GM12878 (cell line): Measurements from ENCODE around the gene NHSL1. TPM values are rescaled to one million over a fixed set of nuclear protein-coding genes. Genes with fewer than 3 reads are reported as not detected.

Experiments used
- ATAC-seq: fragments of 200-7000 bp; cut with Tn5 transposase; 3 replicates; pipeline ENCODE4 v1.9.1; 2020; ENCODE audit warnings: mild to moderate bottlenecking, moderate library complexity
- BruUV-seq: library from RNA; stranded (reverse); fragments of 400-500 nt; replicated peaks from 2 replicates; lab custom pipeline; 2021; lab: Mats Ljungman, UMichigan
- CTCF ChIA-PET: fragments of 300-600 bp; sonication (Branson Sonifier 250); formaldehyde crosslinking; extraction: SDS; loops from one replicate; lab custom pipeline; 2021; ENCODE audit warnings: inconsistent platforms; lab: Yijun Ruan, JAX
- POLR2A ChIA-PET: fragments of 350-600 bp; formaldehyde crosslinking; extraction: SDS; loops from one replicate; lab custom pipeline; 2021; ENCODE audit warnings: inconsistent platforms; lab: Charles Lee
- RAD21 ChIA-PET: fragments of 300-600 bp; sonication (Branson Sonifier 250); formaldehyde crosslinking; loops from one replicate; lab custom pipeline; 2023; ENCODE audit warnings: antibody characterized with exemption; ENCODE audit not compliant: unreplicated experiment; lab: Charles Lee
- SMC1A ChIA-PET: fragments of 300-600 bp; sonication (Branson Sonifier 250); formaldehyde crosslinking; loops from one replicate; lab custom pipeline; 2023; ENCODE audit not compliant: unreplicated experiment, uncharacterized antibody; lab: Charles Lee
- DNase-seq: peaks from one replicate; pipeline ENCODE4 v3.0.0-alpha.2; 2011; ENCODE audit warnings: low read depth, low spot score
- FAIRE-seq: peaks from 3 replicates; lab custom pipeline; 2011; peaks lifted over from hg19 to GRCh38; lab: Jason Lieb, UNC
- H2AFZ ChIP-seq: 2 replicates; pipeline ENCODE4 v1.6.0; 2011; ENCODE audit warnings: low read depth, low read length, control low read depth; ENCODE audit not compliant: control insufficient read depth
- H3K27ac ChIP-seq: 2 replicates; pipeline ENCODE4 v1.5.1; 2011; ENCODE audit warnings: control low read depth; ENCODE audit not compliant: control insufficient read depth, insufficient read depth
- H3K27me3 ChIP-seq, 2 experiments: replicated peaks in 1 of 2; 2 replicates each; pipeline versions ENCODE4 v1.6.0 to v1.6.1; 2011; ENCODE audit warnings: low read length in 1 of 2; ENCODE audit not compliant: control insufficient read depth in 2 of 2, insufficient read depth in 2 of 2
- H3K36me3 ChIP-seq, 2 experiments: 2 replicates each; pipeline ENCODE4 v1.5.1; 2011; ENCODE audit warnings: low read length in 1 of 2; ENCODE audit not compliant: control insufficient read depth in 2 of 2, insufficient read depth in 2 of 2
- H3K4me1 ChIP-seq: 2 replicates; pipeline ENCODE4 v1.6.1; 2011; ENCODE audit warnings: mild to moderate bottlenecking, low read length, moderate library complexity, mixed read lengths; ENCODE audit not compliant: control insufficient read depth, insufficient read depth
- H3K4me2 ChIP-seq: 2 replicates; pipeline ENCODE4 v1.6.0; 2011; ENCODE audit warnings: control low read depth; ENCODE audit not compliant: control insufficient read depth, insufficient read depth
- H3K4me3 ChIP-seq: fragments of 200-600 bp; sonication (generic); 2 replicates; pipeline ENCODE4 v1.5.1; 2016
- H3K79me2 ChIP-seq: 2 replicates; pipeline ENCODE4 v1.6.0; 2011; ENCODE audit warnings: low read length; ENCODE audit not compliant: control insufficient read depth, insufficient read depth
- H3K9ac ChIP-seq: 2 replicates; pipeline ENCODE4 v1.8.0; 2011; ENCODE audit warnings: low read length, control low read depth, mixed read lengths; ENCODE audit not compliant: control insufficient read depth, insufficient read depth
- H3K9me3 ChIP-seq: replicated peaks from 3 replicates; pipeline ENCODE4 v1.5.1; 2011; ENCODE audit warnings: mild to moderate bottlenecking, low read length; ENCODE audit not compliant: control insufficient read depth, insufficient read depth
- H4K20me1 ChIP-seq: 2 replicates; pipeline ENCODE4 v1.6.0; 2011; ENCODE audit not compliant: control insufficient read depth, insufficient read depth
- IRF3 ChIP-seq: fragments of 450-650 bp; IDR thresholded peaks from 2 replicates; pipeline ENCODE4 v1.6.1; 2014; ENCODE audit warnings: mild to moderate bottlenecking
- LARP7 ChIP-seq: fragments of 450-650 bp; IDR thresholded peaks from 2 replicates; pipeline ENCODE4 v1.6.1; 2017; ENCODE audit warnings: mild to moderate bottlenecking
- NFYA ChIP-seq: IDR thresholded peaks from 2 replicates; pipeline ENCODE4 v1.6.1; 2011; ENCODE audit warnings: low read depth, mild to moderate bottlenecking, low read length, improper control_type of control experiment, borderline replicate concordance
- NR2C2 ChIP-seq: IDR thresholded peaks from 2 replicates; pipeline ENCODE4 v1.6.1; 2011; ENCODE audit warnings: borderline replicate concordance, low read depth; ENCODE audit not compliant: control insufficient read depth, insufficient read length
- POLR2A ChIP-seq: IDR thresholded peaks from 2 replicates; pipeline ENCODE4 v1.6.1; 2011; ENCODE audit warnings: low read depth, mild to moderate bottlenecking, low read length
- RAD51 ChIP-seq: fragments of 450-650 bp; IDR thresholded peaks from 2 replicates; pipeline ENCODE4 v1.6.1; 2016; ENCODE audit warnings: moderate library complexity, mild to moderate bottlenecking, inconsistent platforms
- SMAD1 ChIP-seq: fragments of 450-650 bp; IDR thresholded peaks from 2 replicates; pipeline ENCODE4 v1.6.1; 2018; ENCODE audit warnings: mild to moderate bottlenecking, low read depth; ENCODE audit not compliant: partially characterized antibody
- WGBS: methylation state at CpG from one replicate; pipeline ENCODE4 v1.1.6; 2016; ENCODE audit warnings: low lambda C conversion rate; ENCODE audit not compliant: insufficient replicate concordance, insufficient coverage; ENCODE audit errors: missing lambda C conversion rate; 5-methylcytosine and 5-hydroxymethylcytosine counted together
- in situ Hi-C: fragments of 300-500 bp; cut with MboI; formaldehyde crosslinking; loops from 9 replicates; pipeline ENCODE4 v1.14.3; 2018; ENCODE audit warnings: mixed read lengths
- intact Hi-C: fragments of 100-400 bp; cut with micrococcal nuclease; formaldehyde crosslinking; loops from one replicate; pipeline ENCODE4 v1.14.2; 2022; ENCODE audit not compliant: unreplicated experiment
- polyA plus RNA-seq, 11 experiments: library from polyadenylated mRNA; depleted of rRNA in 4 of 11; unstranded in 6 of 11; stranded (reverse) in 5 of 11; fragments of >200 nt; fragmentation: Nextera tagmentation in 4 of 11; fragmentation: Illumina TruSeq in 1 of 11; extraction: Ambion mirVana in 4 of 11; extraction: Trizol in 1 of 11; gene quantifications; 1 replicate in 1 of 11; 2 replicates in 10 of 11; pipeline versions ENCODE4 v1.2.1 to v1.2.3, GENCODE V29; 2011 to 2016; ENCODE audit warnings: inconsistent platforms in 2 of 11, missing spikeins in 2 of 11, low read depth in 1 of 11
- total RNA-seq, 4 experiments: library from RNA; depleted of rRNA in 3 of 4; stranded (reverse); fragments of >200 nt in 3 of 4; fragmentation: Illumina TruSeq in 1 of 4; extraction: Trizol in 1 of 4; gene quantifications; 2 replicates each; pipeline versions ENCODE4 v1.2.1 to v1.2.3, GENCODE V29; 2013 to 2021

NHSL1 gene
- total and polyA plus RNA-seq, 10 of the 15 experiments (the other 5 are each of a cell fraction or from before 2014, with no cell fraction given): 0.26 to 14.1 (median 0.90) TPM

GRCh38 chr6:138482816-138483215 lies 16.5 kb downstream of the NHSL1 start:
- no peak for DNase-seq
- CTCF ChIA-PET: interaction anchor here (0.9 to 1.7 kb wide), 4 partner anchors 14 to 53 kb away, joined by 3 to 5 read pairs (median 3); no protein-coding TSS in a partner anchor
- no peak overlapping the region for H3K9ac ChIP-seq
- no peak overlapping the region for H3K27ac ChIP-seq
- no peaks in the 10 kb centered on the region; a peak in 1 of 4 replicates for H3K27me3 ChIP-seq
- no peak overlapping the region for H3K4me2 ChIP-seq
- no peak for ATAC-seq
- TF ChIP-seq NFYA (no peak), SMAD1 (no peak), POLR2A (no peak), RAD51 (no peak), IRF3 (no peak), NR2C2 (no peak), LARP7 (no peak)
- FAIRE-seq: no peak
- no peaks in the 10 kb centered on the region for H4K20me1 ChIP-seq
- no peaks in the 10 kb centered on the region; a peak in 1 of 4 replicates for H3K36me3 ChIP-seq
- 33% methylated on average over 3 of the region's 3 CpGs for WGBS
- SMC1A ChIA-PET: interaction anchor here (0.6 to 9.3 kb wide), 10 partner anchors 13 to 57 kb away, joined by 3 to 139 read pairs (median 6); partner anchors contain the start of gene NHSL1
- intact Hi-C loops: no loop called here
- RAD21 ChIA-PET: interaction anchor here (0.5 to 5.4 kb wide), 5 partner anchors 9 to 242 kb away, joined by 3 to 55 read pairs (median 3); partner anchors contain the start of gene NHSL1
- no peaks in the 10 kb centered on the region for H3K79me2 ChIP-seq
- no peak overlapping the region for H3K4me3 ChIP-seq
- H2AFZ ChIP-seq: no peak overlapping the region
- no peaks in the 10 kb centered on the region for H3K4me1 ChIP-seq
- BruUV-seq: no TSS peak
- POLR2A ChIA-PET: interaction anchor here (0.6 to 2.5 kb wide), 10 partner anchors 9 to 31 kb away, joined by 3 to 10 read pairs (median 5); partner anchors contain the start of gene NHSL1
- no peaks in the 10 kb centered on the region for H3K9me3 ChIP-seq
- in situ Hi-C loops: no loop called here
